ENCODE data around the gene DRC7. TPM values are rescaled to one million over a fixed set of nuclear protein-coding genes. Genes with fewer than 3 reads are reported as not detected.

Gene DRC7
- total RNA-seq, 1 experiment from 2014 or later: not detected

GRCh38 chr16:57773655-57774295 is 79.2 kb downstream of the DRC7 start:
- intact Hi-C loops (cut with micrococcal nuclease; ENCODE audit: unreplicated experiment): no loop called here
- no peaks in the 10 kb centered on the region for H3K27me3 ChIP-seq (ENCODE audit: control insufficient read depth, insufficient read depth, low read length)
- POLR2A ChIA-PET: no interaction called here

DNA sequence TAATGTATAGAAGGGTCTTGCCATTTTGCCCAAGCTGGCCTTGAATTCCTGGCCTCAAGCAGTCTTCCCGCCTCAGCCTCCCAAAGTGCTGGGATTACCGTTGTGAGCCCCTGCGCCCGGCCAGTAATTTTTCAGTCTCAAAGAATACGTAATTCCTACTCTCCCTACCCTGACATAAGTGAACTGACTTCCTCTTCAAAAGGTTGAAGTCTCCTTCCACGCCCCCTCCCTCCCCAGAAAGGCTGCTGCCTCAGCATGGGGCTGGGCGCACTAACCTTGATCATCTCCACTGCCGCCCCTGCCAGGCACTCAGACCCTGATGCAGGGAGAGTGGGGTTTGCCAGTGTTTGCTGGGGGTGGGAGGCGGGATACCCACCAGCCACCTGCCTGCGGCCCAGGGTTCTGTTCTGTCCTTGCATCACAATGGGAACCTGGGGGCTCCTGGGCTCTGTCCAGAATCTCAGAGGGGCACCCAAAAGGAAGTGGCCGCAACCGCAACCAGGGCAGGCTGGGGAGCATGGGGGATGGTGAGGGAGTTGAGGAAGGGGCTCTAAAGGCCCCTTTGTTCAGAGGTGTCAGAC is 80.2 kb downstream of the DRC7 start:
- H3K27ac ChIP-seq (ENCODE audit: low read length): no peak overlapping the region
- H3K4me1 ChIP-seq (ENCODE audit: control insufficient read depth, insufficient read depth, low read length): no peaks in the 10 kb centered on the region
- no peaks in the 10 kb centered on the region; the same call in 1 of the 2 replicates for H3K36me3 ChIP-seq (ENCODE audit: control insufficient read depth, insufficient read depth, low read length)
- ChIA-PET CTCF (no interaction called here), POLR2A (no interaction called here)
- no TSS peak for BruUV-seq (replicated peaks)
- no peaks in the 10 kb centered on the region for H3K9me3 ChIP-seq (ENCODE audit: control insufficient read depth, insufficient read depth, low read depth, low read length)
- DNase-seq (ENCODE audit: low read depth, low spot score) (no peak), ATAC-seq (no peak)
- in situ Hi-C loops (cut with HindIII; ENCODE audit: low pct_unique_long_range_greater_than_20kb, low sequenced_read_pairs) (no loop called here), intact Hi-C loops (cut with micrococcal nuclease; ENCODE audit: unreplicated experiment) (no loop called here)
- H3K4me3 ChIP-seq (ENCODE audit: low read depth in 2 of 2, low read length in 2 of 2): no peak overlapping the region
- TF ChIP-seq TCF7L2 (IDR thresholded peaks at IDR 0.05; ENCODE audit: low read depth, low read length): no peak
- no peak for TF ChIP-seq REST (IDR thresholded peaks at IDR 0.05; ENCODE audit: insufficient read depth in 1 of 2, low read depth in 2 of 2, low read length in 1 of 2)
- no peak for TF ChIP-seq SIN3A (IDR thresholded peaks at IDR 0.05; ENCODE audit: borderline replicate concordance, insufficient read depth, low read depth, low read length)
- TF ChIP-seq, protein P1, sequence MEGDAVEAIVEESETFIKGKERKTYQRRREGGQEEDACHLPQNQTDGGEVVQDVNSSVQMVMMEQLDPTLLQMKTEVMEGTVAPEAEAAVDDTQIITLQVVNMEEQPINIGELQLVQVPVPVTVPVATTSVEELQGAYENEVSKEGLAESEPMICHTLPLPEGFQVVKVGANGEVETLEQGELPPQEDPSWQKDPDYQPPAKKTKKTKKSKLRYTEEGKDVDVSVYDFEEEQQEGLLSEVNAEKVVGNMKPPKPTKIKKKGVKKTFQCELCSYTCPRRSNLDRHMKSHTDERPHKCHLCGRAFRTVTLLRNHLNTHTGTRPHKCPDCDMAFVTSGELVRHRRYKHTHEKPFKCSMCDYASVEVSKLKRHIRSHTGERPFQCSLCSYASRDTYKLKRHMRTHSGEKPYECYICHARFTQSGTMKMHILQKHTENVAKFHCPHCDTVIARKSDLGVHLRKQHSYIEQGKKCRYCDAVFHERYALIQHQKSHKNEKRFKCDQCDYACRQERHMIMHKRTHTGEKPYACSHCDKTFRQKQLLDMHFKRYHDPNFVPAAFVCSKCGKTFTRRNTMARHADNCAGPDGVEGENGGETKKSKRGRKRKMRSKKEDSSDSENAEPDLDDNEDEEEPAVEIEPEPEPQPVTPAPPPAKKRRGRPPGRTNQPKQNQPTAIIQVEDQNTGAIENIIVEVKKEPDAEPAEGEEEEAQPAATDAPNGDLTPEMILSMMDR (IDR thresholded peaks at IDR 0.05): no peak
- no peak for TF ChIP-seq POLR2AphosphoS5 (IDR thresholded peaks at IDR 0.05; ENCODE audit: low read depth, low read length)
- H3K27me3 ChIP-seq (ENCODE audit: control insufficient read depth, insufficient read depth, low read length): no peaks in the 10 kb centered on the region

More at GRCh38 chr16:57773655-57774295, 79.2 kb downstream of the DRC7 start:
- Histone ChIP-seq H3K27ac (ENCODE audit: low read length) (no peak overlapping the region), H3K36me3 (ENCODE audit: control insufficient read depth, insufficient read depth, low read length) (no peaks in the 10 kb centered on the region; the same call in 1 of the 2 replicates), H3K9me3 (ENCODE audit: control insufficient read depth, insufficient read depth, low read depth, low read length) (no peaks in the 10 kb centered on the region), H3K4me1 (ENCODE audit: control insufficient read depth, insufficient read depth, low read length) (no peaks in the 10 kb centered on the region), H3K4me3 (ENCODE audit: low read depth in 2 of 2, low read length in 2 of 2) (no peak overlapping the region)
- no TSS peak for BruUV-seq (replicated peaks)
- CTCF ChIA-PET: no interaction called here
- DNase-seq (ENCODE audit: low read depth, low spot score): no peak
- no peak for ATAC-seq
- no peak for TF ChIP-seq TCF7L2 (IDR thresholded peaks at IDR 0.05; ENCODE audit: low read depth, low read length)
- no peak for TF ChIP-seq POLR2AphosphoS5 (IDR thresholded peaks at IDR 0.05; ENCODE audit: low read depth, low read length)
- TF ChIP-seq, protein P1 (IDR thresholded peaks at IDR 0.05): no peak
- TF ChIP-seq REST (IDR thresholded peaks at IDR 0.05; ENCODE audit: insufficient read depth in 1 of 2, low read depth in 2 of 2, low read length in 1 of 2): no peak
- no peak for TF ChIP-seq SIN3A (IDR thresholded peaks at IDR 0.05; ENCODE audit: borderline replicate concordance, insufficient read depth, low read depth, low read length)
- in situ Hi-C loops (cut with HindIII; ENCODE audit: low pct_unique_long_range_greater_than_20kb, low sequenced_read_pairs): no loop called here
